COLO668 (cell line): ENCODE data around the gene NCMAP.

Source experiments
- DNase-seq: peaks from one replicate; lab custom pipeline; 2025; ENCODE audit not compliant: unreplicated experiment; lab: John Stamatoyannopoulos, UW

Gene NCMAP

DNA sequence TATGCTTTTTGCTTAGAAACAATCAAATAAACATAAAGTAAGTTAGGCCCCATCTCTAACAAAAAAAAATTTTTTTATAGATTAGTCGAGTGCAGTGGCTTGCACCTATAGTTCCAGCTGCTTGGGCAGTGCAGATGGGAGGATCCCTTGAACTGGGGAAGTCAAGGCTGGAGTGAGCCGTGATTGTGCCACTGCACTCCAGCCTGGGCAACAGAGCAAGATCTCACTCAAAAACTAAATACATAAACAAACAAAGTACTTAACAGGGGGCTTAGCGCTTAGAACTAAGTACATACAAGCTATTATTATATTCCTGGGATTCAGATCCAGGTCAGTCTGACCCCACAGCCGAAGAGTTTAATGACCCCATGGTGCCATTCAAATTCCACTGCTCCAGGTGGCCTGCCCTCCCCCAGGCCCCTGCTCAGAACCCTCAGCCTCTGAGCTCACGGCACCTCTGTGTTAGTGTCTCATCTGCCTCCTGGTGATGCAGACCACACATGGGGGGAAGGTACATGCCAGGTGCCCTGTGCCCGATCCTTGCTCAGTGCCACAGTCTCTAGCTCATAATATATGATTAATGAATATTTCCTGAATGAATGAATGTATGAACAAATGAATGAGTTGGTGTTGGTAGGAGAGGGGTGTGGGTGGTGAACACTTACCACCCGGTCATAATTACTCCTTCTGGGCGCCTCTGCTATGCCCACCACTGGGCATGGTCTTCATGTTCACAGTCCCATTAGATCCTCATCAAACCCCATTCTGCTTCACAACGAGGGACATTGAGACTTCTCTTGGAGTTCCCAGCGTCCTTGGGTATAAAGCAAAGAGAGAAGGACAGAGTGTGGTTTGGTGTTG is 14.6 kb downstream of the NCMAP start:
- no peak for DNase-seq

- no peak for DNase-seq
These were observed 16.4 kb downstream of the NCMAP start for GRCh38 chr1:24572301-24572700.

- DNase-seq: no peak
These were observed 20.2 kb downstream of the NCMAP start for GRCh38 chr1:24575905-24576587.

- no peak for DNase-seq
These were observed 23.0 kb downstream of the NCMAP start for GRCh38 chr1:24578846-24579245.

GRCh38 chr1:24580756-24581155 is 24.9 kb downstream of the NCMAP start:
- no peak for DNase-seq

DNA sequence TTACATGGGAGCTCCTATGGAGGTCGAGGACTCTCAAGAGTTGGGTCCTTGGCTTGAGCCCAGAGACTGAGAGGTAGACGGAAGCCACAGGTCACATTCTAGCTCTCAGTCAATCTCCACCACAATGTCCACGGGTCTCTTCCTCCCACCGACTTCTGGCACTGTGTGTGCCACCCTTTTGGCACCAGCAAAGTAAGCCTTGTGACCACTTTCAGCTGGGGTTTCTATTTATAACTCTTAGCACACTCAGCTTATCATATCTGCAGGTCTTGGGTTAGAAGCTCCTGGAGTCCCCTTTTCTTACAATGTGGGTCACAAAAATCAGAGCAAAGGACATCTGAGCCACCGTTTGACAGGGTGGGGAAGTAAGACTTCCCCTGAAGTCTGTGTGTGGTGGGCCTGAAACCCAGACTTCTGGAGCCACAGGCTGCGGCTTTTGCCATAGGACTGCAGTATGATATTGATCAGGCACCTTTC is 28.3 kb downstream of the NCMAP start:
- no peak for DNase-seq

DNA sequence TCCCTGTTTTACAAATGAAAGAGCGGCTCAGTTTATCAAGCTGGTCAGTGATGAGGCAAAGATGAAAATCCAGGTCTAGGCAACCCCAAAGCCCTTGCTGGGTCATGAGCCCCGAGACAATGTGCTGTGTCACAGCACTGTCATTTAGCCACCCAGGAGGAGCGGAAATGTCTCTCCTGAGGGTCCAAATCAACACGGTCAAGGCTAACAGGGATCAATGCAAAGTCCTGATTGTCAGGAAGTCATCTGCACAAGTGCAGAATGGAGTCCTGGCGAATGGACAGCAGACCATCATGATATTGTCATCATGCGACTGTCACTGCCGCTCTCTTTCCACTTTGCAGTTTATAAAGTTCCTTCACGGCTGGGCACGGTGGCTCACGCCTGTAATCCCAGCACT is 30.2 kb downstream of the NCMAP start:
- no peak for DNase-seq

DNA sequence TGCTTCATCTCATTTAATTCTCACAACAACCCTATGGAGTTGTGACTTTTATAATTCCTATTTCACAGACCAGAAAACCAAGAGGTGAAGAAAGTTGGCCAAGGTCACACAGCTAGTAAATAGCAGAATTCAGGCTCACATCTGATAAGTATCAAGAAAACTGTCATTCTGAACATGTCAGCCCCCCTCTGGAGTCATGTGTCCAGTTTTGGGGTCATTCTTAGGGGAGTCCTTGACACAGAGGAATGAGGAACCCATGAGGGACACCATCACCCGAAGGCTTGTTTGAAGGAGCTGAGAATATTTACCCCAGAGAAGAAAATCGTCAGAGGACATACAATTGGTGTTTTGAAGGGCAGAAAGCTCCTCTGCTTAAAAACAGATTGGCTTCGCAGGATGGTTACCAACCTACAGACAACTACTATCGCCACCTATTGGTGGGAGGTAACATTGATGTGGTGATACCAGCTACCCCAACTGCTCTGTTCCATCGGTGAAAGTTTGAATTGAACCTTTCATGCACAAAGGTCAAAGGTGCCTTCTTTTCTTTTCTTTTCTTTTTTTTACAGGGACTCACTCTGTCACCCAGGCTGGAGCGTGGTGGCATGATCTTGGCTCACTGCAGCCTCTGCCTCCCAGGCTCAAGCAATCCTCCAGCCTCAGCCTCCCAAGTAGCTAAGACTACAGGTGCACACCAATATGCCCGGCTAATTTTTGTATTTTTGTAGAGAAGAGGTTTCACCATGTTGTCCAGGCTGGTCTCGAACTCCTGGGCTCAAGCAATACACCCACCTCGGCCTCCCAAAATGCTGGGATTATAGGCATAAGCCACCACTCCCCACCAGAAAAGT is 31.3 kb downstream of the NCMAP start:
- peak; percentile 59 for DNase-seq

- DNase-seq: no peak
These were observed 32.7 kb downstream of the NCMAP start for GRCh38 chr1:24588573-24588972.

DNA sequence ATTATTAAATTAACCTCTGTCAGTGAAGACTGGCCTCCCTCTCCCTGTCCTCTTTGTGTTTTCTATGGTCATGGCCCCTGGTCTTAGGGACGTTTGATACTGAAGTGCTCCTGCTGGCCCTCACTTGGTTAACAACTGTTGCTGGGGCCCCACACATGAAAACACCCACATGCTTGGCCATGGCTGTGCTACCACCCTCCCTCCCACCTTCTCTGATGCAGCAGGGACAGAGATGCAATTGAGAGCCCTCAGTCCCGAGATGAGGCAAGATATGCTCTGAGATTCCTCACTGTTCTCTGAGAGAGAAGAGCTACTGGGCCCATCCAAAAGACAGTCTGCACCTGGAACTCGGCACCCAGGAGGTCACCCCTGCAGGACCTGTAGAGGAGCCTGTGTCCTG is 33.3 kb downstream of the NCMAP start:
- DNase-seq: no peak

- no peak for DNase-seq
These were observed 35.9 kb downstream of the NCMAP start for GRCh38 chr1:24591781-24592180.

DNA sequence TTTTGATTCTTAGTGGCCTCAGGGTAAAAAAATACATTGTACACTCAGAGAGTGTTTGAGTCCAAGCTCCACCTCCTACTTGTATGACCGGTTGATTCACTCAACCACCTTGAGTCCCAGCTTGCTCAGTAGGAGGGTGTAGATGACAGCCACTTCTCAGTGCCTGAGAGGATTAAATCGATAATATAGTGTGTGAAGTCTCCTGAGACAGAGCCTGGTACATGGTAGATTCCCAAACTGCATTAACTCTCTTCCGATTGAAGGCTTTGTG is 38.4 kb downstream of the NCMAP start:
- no peak for DNase-seq

DNA sequence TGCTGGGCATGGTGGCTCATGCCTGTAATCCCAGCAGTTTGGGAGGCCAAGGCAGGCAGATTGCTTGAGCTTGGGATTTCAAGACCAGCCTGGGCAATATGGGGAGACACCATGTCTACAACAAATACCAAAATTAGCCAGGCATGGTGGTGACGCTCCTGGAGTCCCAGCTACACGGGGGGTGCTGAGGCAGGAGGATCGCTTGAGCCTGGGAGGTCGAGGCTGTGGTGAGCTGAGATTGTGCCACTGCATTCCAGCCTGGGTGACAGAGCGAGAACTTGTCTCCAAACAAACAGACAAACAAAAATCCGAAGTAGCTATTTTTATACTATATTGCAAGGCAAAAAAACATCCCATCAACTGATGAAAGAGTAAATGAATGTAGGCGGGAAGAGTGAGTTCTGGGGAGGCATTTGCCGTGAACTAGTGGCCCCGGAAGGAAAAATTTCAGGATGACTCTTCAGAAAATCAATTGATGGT is 40.6 kb downstream of the NCMAP start:
- DNase-seq: no peak

- DNase-seq: no peak
These were observed 43.4 kb downstream of the NCMAP start for GRCh38 chr1:24599265-24599664.

DNA sequence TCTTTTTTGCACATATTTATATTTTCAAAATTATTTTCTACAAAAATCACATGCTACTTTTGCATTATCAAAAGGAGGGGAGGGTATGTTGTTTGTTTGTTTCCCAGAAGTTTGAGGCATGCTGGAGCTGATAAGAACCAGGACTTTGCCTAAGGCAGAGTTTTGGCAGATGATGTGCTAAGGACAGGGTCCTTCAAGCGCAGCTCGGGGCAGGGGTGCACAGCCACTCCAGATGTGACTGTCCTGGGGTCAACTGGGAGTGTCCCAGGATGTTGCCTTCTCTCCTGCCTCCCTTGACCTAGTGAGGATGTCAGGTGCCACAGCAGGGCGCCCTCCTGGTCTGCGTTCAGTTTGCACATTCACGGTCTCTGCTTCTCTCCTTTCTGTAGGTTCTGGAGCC is 44.7 kb downstream of the NCMAP start:
- DNase-seq: no peak

- no peak for DNase-seq
These were observed 49.8 kb downstream of the NCMAP start for GRCh38 chr1:24605534-24606295.

GRCh38 chr1:24606296-24606605 is 50.4 kb downstream of the NCMAP start:
- DNase-seq: no peak

- DNase-seq: no peak
These were observed 50.7 kb downstream of the NCMAP start for GRCh38 chr1:24606621-24607020.

DNA sequence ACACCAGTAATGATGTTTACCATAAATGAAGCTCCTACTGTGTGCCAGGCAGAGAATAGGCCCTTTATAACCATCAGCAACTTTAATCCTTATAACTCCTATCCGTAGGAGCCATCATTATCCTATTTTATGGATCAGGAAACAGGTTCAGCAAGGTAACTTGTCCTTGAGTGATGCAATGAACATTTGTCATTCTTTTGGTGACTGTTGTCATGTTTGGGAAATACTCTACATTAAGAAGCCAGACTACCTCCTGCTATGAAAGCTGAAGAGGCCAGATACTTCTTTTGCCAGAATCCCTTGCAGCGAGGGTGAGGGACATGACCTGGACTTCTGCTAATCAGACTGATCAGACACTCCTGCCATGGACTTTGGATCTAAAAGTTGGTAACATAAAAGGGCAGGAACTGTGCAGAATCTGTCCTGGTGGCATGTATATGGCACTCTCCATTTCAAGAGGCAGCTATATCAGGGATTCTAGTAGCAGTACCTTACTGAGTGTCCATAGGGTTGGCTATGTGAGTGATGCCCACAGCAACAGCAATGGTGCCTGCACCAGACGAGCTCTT is 54.1 kb downstream of the NCMAP start:
- no peak for DNase-seq

DNA sequence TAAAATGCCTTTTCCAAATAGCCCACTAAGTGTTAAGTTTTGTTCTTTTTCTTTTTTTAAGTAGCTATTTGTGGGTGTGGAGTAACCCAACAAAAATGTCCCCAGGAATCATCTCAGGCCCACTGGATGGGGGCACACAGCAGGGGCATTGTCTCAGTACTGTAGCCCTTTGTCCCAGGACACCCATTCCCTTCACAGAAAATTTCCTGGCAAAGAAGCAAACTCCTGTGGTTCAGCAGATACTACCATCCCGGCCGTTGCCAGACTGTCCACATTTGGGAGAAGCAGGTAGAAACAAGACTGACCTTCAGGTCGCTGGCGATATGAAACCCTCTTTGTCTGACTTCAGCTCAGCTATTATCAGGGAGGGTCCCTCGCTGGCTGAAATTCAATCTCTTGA is 63.5 kb downstream of the NCMAP start:
- no peak for DNase-seq

- DNase-seq: no peak
These were observed 64.8 kb downstream of the NCMAP start for GRCh38 chr1:24620678-24621077.
